Uterus (tissue), 4 donors: ENCODE results near the gene FEM1B. TPM values are rescaled to one million over a fixed set of nuclear protein-coding genes. Genes with fewer than 3 reads are reported as not detected.
A peak's percentile ranks its signal among the peaks of the same experiment; 100 is the strongest.

Source experiments
- DNase-seq, 2 donors: peaks; one replicate each; pipeline ENCODE4 v3.0.0-alpha.2; 2019 to 2020
- H3K27ac ChIP-seq, 2 donors: fragments of 200-600 bp; sonication (generic); 1 replicate in 1 of 2; 2 replicates in 1 of 2; pipeline ENCODE4 v1.5.1; 2016 to 2018
- H3K27me3 ChIP-seq, 2 donors: fragments of 200-600 bp; sonication (generic); one replicate each; pipeline ENCODE4 v1.5.1; 2018 to 2019; ENCODE audit warnings: control low read depth in 1 of 2
- H3K36me3 ChIP-seq, 2 donors: fragments of 200-600 bp; sonication (generic); one replicate each; pipeline ENCODE4 v1.5.1; 2019; ENCODE audit warnings: control low read depth in 1 of 2
- H3K4me1 ChIP-seq, 2 donors: fragments of 200-600 bp; sonication (generic); one replicate each; pipeline ENCODE4 v1.5.1; 2018 to 2019; ENCODE audit warnings: control low read depth in 1 of 2
- H3K4me3 ChIP-seq, 2 donors: fragments of 200-600 bp; sonication (generic); 1 replicate in 1 of 2; 2 replicates in 1 of 2; pipeline ENCODE4 v1.5.1; 2018 to 2019; ENCODE audit warnings: mild to moderate bottlenecking in 1 of 2
- H3K9me3 ChIP-seq, 2 donors: fragments of 200-600 bp; sonication (generic); one replicate each; pipeline ENCODE4 v1.5.1; 2019; ENCODE audit warnings: control low read depth in 1 of 2
- CTCF ChIP-seq, 4 experiments: fragments of 200-600 bp in 2 of 4; fragments of 450-650 bp in 2 of 4; sonication (generic) in 2 of 4; IDR thresholded peaks; one replicate each; pipeline ENCODE4 v1.5.1; 2016 to 2019; ENCODE audit warnings: antibody characterized with exemption in 4 of 4, mild to moderate bottlenecking in 2 of 4, moderate library complexity in 1 of 4
- POLR2A ChIP-seq, 2 donors: fragments of 450-650 bp; IDR thresholded peaks; one replicate each; pipeline ENCODE4 v1.6.1; 2016; ENCODE audit warnings: antibody characterized with exemption in 2 of 2, mild to moderate bottlenecking in 1 of 2, moderate library complexity in 1 of 2
- intact Hi-C: fragments of 100-400 bp; cut with DNase I; formaldehyde crosslinking; loops from one replicate; pipeline ENCODE4 v1.15.1; 2023; ENCODE audit warnings: low total_unique reads
- total RNA-seq, 4 donors: library from RNA; depleted of rRNA in 3 of 4; stranded (reverse); fragments of >200 nt in 3 of 4; gene quantifications; one replicate each; pipeline versions ENCODE4 v1.1.0 to v1.2.4, GENCODE V29; 2014 to 2023
- donor health status: DM: yes; HTN: yes; CAD: no.

FEM1B gene
- total RNA-seq, 4 donors from 2014 or later = 39.4 to 130 (median 77.4) TPM

- H3K27me3 ChIP-seq = no peaks in the 10 kb centered on the region
- H3K36me3 ChIP-seq = no peaks in the 10 kb centered on the region
- no peak for DNase-seq
- no peaks in the 10 kb centered on the region for H3K9me3 ChIP-seq
- H3K4me3 ChIP-seq = peak overlapping the region; percentile 80 to 83
- TF ChIP-seq CTCF (IDR thresholded peaks at IDR 0.05) (no peak), POLR2A (IDR thresholded peaks at IDR 0.05) (no peak)
- peaks cover 7 to 18% of the 10 kb centered on the region in 2 donors for H3K4me1 ChIP-seq
- peak overlapping the region; percentile 99 for H3K27ac ChIP-seq
- intact Hi-C loops = no loop called here
Observed at GRCh38 chr15:68276668-68277067, 877 bp upstream of the FEM1B start.

- TF ChIP-seq CTCF (IDR thresholded peaks at IDR 0.05) (no peak), POLR2A (IDR thresholded peaks at IDR 0.05) (no peak)
- H3K36me3 ChIP-seq = no peaks in the 10 kb centered on the region
- H3K9me3 ChIP-seq = no peaks in the 10 kb centered on the region
- H3K4me3 ChIP-seq = peak overlapping the region; percentile 80 to 83
- peak overlapping the region; percentile 99 for H3K27ac ChIP-seq
- no peaks in the 10 kb centered on the region for H3K27me3 ChIP-seq
- peaks cover 2 to 13% of the 10 kb centered on the region in 2 donors for H3K4me1 ChIP-seq
- no peak for DNase-seq
- intact Hi-C loops = no loop called here
Observed at GRCh38 chr15:68277131-68277602, 378 bp upstream of the FEM1B start.

- intact Hi-C loops = no loop called here
- H3K36me3 ChIP-seq = no peaks in the 10 kb centered on the region
- TF ChIP-seq POLR2A (IDR thresholded peaks at IDR 0.05) (no peak), CTCF (IDR thresholded peaks at IDR 0.05) (no peak)
- peaks cover 0 to 10% of the 10 kb centered on the region in 2 donors for H3K4me1 ChIP-seq
- peak overlapping the region; percentile 80 to 83 for H3K4me3 ChIP-seq
- DNase-seq = peak in 1 of 2 donors; percentile 58
- peak overlapping the region; percentile 99 for H3K27ac ChIP-seq
- H3K9me3 ChIP-seq = no peaks in the 10 kb centered on the region
- no peaks in the 10 kb centered on the region for H3K27me3 ChIP-seq
Observed at GRCh38 chr15:68278345-68278594, 725 bp downstream of the FEM1B start.

- TF ChIP-seq POLR2A (IDR thresholded peaks at IDR 0.05) = no peak
- TF ChIP-seq CTCF (IDR thresholded peaks at IDR 0.05) = no peak
- no peaks in the 10 kb centered on the region for H3K9me3 ChIP-seq
- no peak for DNase-seq
- no peaks in the 10 kb centered on the region for H3K27me3 ChIP-seq
- H3K27ac ChIP-seq = peak overlapping the region; percentile 99
- H3K4me1 ChIP-seq = peaks cover 0 to 5% of the 10 kb centered on the region in 2 donors
- H3K36me3 ChIP-seq = no peaks in the 10 kb centered on the region
- intact Hi-C loops = no loop called here
- H3K4me3 ChIP-seq = peak overlapping the region; percentile 80 to 83
Observed at GRCh38 chr15:68278595-68279405, 1.3 kb downstream of the FEM1B start.
